HepG2 (cell line): ENCODE results near the gene BORCS5. TPM values are rescaled to one million over a fixed set of nuclear protein-coding genes. Genes with fewer than 3 reads are reported as not detected.

Experiments used
- ADNP ChIP-seq: sonication (generic); formaldehyde crosslinking; IDR thresholded peaks from 2 replicates; pipeline ENCODE4 v1.4.0; 2020; ENCODE audit warnings: missing genetic modification reagents
- CEBPB ChIP-seq: IDR thresholded peaks from 2 replicates; pipeline ENCODE4 v1.6.1; 2011; ENCODE audit warnings: low read depth, low read length, improper control_type of control experiment, borderline replicate concordance
- DNMT1 ChIP-seq: sonication (generic); formaldehyde crosslinking; IDR thresholded peaks from 2 replicates; pipeline ENCODE4 v1.5.1; 2020; ENCODE audit warnings: mild to moderate bottlenecking, missing genetic modification reagents
- GATAD1 ChIP-seq: IDR thresholded peaks from 2 replicates; pipeline ENCODE4 v1.6.1; 2016; ENCODE audit warnings: missing genetic modification reagents, missing compliant biosample characterization
- GMEB1 ChIP-seq: sonication (generic); formaldehyde crosslinking; IDR thresholded peaks from 2 replicates; pipeline ENCODE4 v1.5.1; 2020; ENCODE audit warnings: missing genetic modification reagents, mild to moderate bottlenecking, borderline replicate concordance
- HES4 ChIP-seq: sonication (generic); formaldehyde crosslinking; IDR thresholded peaks from 2 replicates; pipeline ENCODE4 v1.9.0; 2021; ENCODE audit warnings: mild to moderate bottlenecking, missing genetic modification reagents, borderline replicate concordance
- HMGA1 ChIP-seq: sonication (generic); formaldehyde crosslinking; conservative IDR thresholded peaks from 2 replicates; pipeline ENCODE4 v1.4.0; 2020; ENCODE audit warnings: missing genetic modification reagents
- MYNN ChIP-seq: sonication (generic); formaldehyde crosslinking; IDR thresholded peaks from 2 replicates; pipeline ENCODE4 v1.4.0; 2020; ENCODE audit warnings: mild to moderate bottlenecking, low read depth, missing genetic modification reagents
- PRDM4 ChIP-seq: sonication (generic); formaldehyde crosslinking; IDR thresholded peaks from 2 replicates; pipeline ENCODE4 v1.9.0; 2021; ENCODE audit warnings: missing genetic modification reagents, borderline replicate concordance
- SSRP1 ChIP-seq: IDR thresholded peaks from 2 replicates; pipeline ENCODE4 v1.6.1; 2016; ENCODE audit warnings: control low read depth
- TARDBP ChIP-seq: sonication (generic); formaldehyde crosslinking; IDR thresholded peaks from 2 replicates; pipeline ENCODE4 v1.8.0; 2022; ENCODE audit warnings: mild to moderate bottlenecking, missing genetic modification reagents
- ZBTB33 ChIP-seq: sonication (generic); formaldehyde crosslinking; IDR thresholded peaks from 2 replicates; pipeline ENCODE4 v1.4.0; 2020; ENCODE audit warnings: missing genetic modification reagents
- ZBTB43 ChIP-seq: sonication (generic); formaldehyde crosslinking; conservative IDR thresholded peaks from 2 replicates; pipeline ENCODE4 v1.4.0; 2020; ENCODE audit warnings: missing genetic modification reagents
- ZFP62 ChIP-seq: sonication (generic); formaldehyde crosslinking; IDR thresholded peaks from 2 replicates; pipeline ENCODE4 v1.4.0; 2020; ENCODE audit warnings: missing genetic modification reagents
- ZNF101 ChIP-seq: sonication (generic); formaldehyde crosslinking; IDR thresholded peaks from 2 replicates; pipeline ENCODE4 v1.4.0; 2020; ENCODE audit warnings: mild to moderate bottlenecking, low read depth, missing genetic modification reagents, borderline replicate concordance
- ZNF232 ChIP-seq: sonication (generic); formaldehyde crosslinking; IDR thresholded peaks from 2 replicates; pipeline ENCODE4 v1.4.0; 2020; ENCODE audit warnings: missing genetic modification reagents, borderline replicate concordance
- ZNF350 ChIP-seq: sonication (generic); formaldehyde crosslinking; IDR thresholded peaks from 2 replicates; pipeline ENCODE4 v1.4.0; 2020; ENCODE audit warnings: mild to moderate bottlenecking, low read depth, missing genetic modification reagents, borderline replicate concordance
- ZNF598 ChIP-seq: sonication (generic); formaldehyde crosslinking; IDR thresholded peaks from 2 replicates; pipeline ENCODE4 v1.5.1; 2020; ENCODE audit warnings: mild to moderate bottlenecking, missing genetic modification reagents, borderline replicate concordance
- ZNF740 ChIP-seq: sonication (generic); formaldehyde crosslinking; IDR thresholded peaks from 2 replicates; pipeline ENCODE4 v1.4.0; 2020; ENCODE audit warnings: missing genetic modification reagents
- ZSCAN29 ChIP-seq: sonication (generic); formaldehyde crosslinking; conservative IDR thresholded peaks from 2 replicates; pipeline ENCODE4 v1.4.0; 2020; ENCODE audit warnings: mild to moderate bottlenecking, missing genetic modification reagents
- polyA plus RNA-seq, 8 experiments: library from polyadenylated mRNA; depleted of rRNA in 3 of 8; stranded (reverse) in 7 of 8; unstranded in 1 of 8; fragments of >200 nt; fragmentation: Illumina TruSeq in 4 of 8; extraction: Trizol in 4 of 8; gene quantifications; 2 replicates each; pipeline versions ENCODE4 v1.2.1 to v1.2.3, GENCODE V29; 2011 to 2016; ENCODE audit warnings: low read depth in 4 of 8, missing spikeins in 1 of 8, mixed read lengths in 1 of 8; ENCODE audit not compliant: insufficient read depth in 1 of 8
- total RNA-seq, 5 experiments: library from RNA; depleted of rRNA; stranded (reverse); fragments of >200 nt; fragmentation: Illumina TruSeq; extraction: Trizol; gene quantifications; 2 replicates each; pipeline ENCODE4 v1.2.3, GENCODE V29; 2016; ENCODE audit warnings: low read depth in 1 of 5

BORCS5 gene
- total and polyA plus RNA-seq, 2 of the 13 experiments (the other 11 are each of a cell fraction or from before 2014, with no cell fraction given) = 3.9 to 4.7 TPM

DNA sequence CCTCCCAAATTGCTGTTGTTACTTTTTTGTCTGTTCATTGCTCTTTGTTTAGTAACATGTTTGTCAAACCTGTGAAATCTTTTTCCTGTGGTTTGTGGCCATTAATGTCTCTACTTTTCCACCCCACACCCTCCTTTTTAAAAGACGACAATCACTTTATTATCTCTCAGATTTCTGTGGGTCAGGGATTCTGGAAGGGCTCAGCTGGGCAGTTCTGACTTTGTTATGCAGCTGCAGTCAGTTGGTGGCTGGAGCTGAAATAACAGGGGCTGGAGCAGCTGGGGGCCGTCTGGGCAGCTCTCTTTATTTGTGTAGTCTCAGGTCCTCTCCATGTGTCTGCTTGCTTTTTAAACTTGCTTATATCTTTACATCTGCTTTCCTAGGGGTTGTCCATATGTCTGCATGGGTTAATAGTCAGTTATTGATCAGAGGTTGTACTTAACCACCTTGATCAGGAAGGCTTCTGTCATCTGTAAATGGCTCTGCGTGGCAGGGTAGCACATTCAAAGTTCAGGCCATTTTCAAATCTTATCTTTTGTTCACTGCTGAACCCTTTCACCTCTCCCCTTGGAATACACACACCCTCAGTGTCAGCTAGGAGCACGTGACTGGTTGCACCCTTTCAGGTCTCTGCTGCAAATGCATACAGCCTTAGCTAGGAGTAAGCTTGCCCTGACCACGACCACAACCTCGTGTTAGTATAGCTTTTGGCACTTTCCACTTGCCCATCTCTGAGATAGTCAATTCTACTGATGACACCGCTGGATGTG lies 27.9 kb downstream of the BORCS5 start (continued):
- no peak for TF ChIP-seq ZBTB43 (CRISPR knock-in tag)
- TF ChIP-seq GATAD1 (CRISPR knock-in tag) = no peak
- no peak for TF ChIP-seq HES4 (CRISPR knock-in tag)
- no peak for TF ChIP-seq ZNF101 (CRISPR knock-in tag)
- TF ChIP-seq DNMT1 = no peak
- no peak for TF ChIP-seq CEBPB
- TF ChIP-seq TARDBP = no peak
- no peak for TF ChIP-seq MYNN (CRISPR knock-in tag)
- TF ChIP-seq ZNF232 (CRISPR knock-in tag) = no peak
- 0 out of 2 replicates have a peak, but pooled peaks have one; percentile 56 for TF ChIP-seq ZSCAN29 (CRISPR knock-in tag)
- TF ChIP-seq PRDM4 (CRISPR knock-in tag) = no peak
- TF ChIP-seq SSRP1 (CRISPR knock-in tag) = no peak
- TF ChIP-seq ADNP (CRISPR knock-in tag) = no peak
- no peak for TF ChIP-seq ZNF740
- TF ChIP-seq ZNF598 (CRISPR knock-in tag) = no peak
- no peak for TF ChIP-seq ZFP62 (CRISPR knock-in tag)
- peak; percentile 56; the same call in 1 of the 2 replicates for TF ChIP-seq ZNF350
- TF ChIP-seq HMGA1 (CRISPR knock-in tag) = no peak
- TF ChIP-seq GMEB1 = peak; percentile 53; the same call in 1 of the 2 replicates
- TF ChIP-seq ZBTB33 (CRISPR knock-in tag) = 0 out of 2 replicates have a peak, but pooled peaks have one; percentile 28
